ENCODE data around the gene NUDCD2. TPM values are rescaled to one million over a fixed set of nuclear protein-coding genes. Genes with fewer than 3 reads are reported as not detected.

The NUDCD2 gene
- total and polyA plus RNA-seq, 9 of the 15 experiments (the other 6 are each of a cell fraction or from before 2014, with no cell fraction given) = 14.6 to 76.9 (median 32.5) TPM

GRCh38 chr5:163460562-163461171, 765 bp upstream of the NUDCD2 start, which contains the start of gene HMMR (continued):
- TF ChIP-seq SMAD1 (IDR thresholded peaks at IDR 0.05; ENCODE audit: low read depth, low read length, partially characterized antibody) = peak; percentile 67
- TF ChIP-seq YY1 (IDR thresholded peaks at IDR 0.05; ENCODE audit: borderline replicate concordance in 1 of 3, control insufficient read depth in 1 of 3, extremely low read depth in 1 of 3, insufficient read depth in 3 of 3, insufficient read length in 1 of 3, insufficient replicate concordance in 2 of 3, low read depth in 1 of 3, low read length in 2 of 3) = peak in 2 of 3 experiments; percentile 17 to 34
- TF ChIP-seq ZNF239 (CRISPR knock-in tag; IDR thresholded peaks at IDR 0.05) = no peak
- peak; percentile 97 for TF ChIP-seq MYBL2 (IDR thresholded peaks at IDR 0.05; ENCODE audit: low read depth)
- TF ChIP-seq MYBL2 (CRISPR knock-in tag; IDR thresholded peaks at IDR 0.05; ENCODE audit: borderline replicate concordance) = no peak; the same call in 1 of the 2 replicates
- TF ChIP-seq CREBBP (IDR thresholded peaks at IDR 0.05; ENCODE audit: low read depth, low read length) = no peak
- TF ChIP-seq JUND (IDR thresholded peaks at IDR 0.05; ENCODE audit: borderline replicate concordance, low read depth, low read length) = 0 out of 2 replicates have a peak, but pooled peaks have one; percentile 4
- no peak for TF ChIP-seq JUND (tag; IDR thresholded peaks at IDR 0.05; ENCODE audit: borderline replicate concordance, low read depth, low read length)
- TF ChIP-seq TFE3 (CRISPR knock-in tag; IDR thresholded peaks at IDR 0.05) = no peak
- no peak for TF ChIP-seq GTF2B (IDR thresholded peaks at IDR 0.05; ENCODE audit: extremely low read depth, insufficient read length)
- no peak for TF ChIP-seq NFE2L1 (tag; IDR thresholded peaks at IDR 0.05; ENCODE audit: borderline replicate concordance, low read depth)
- no peak for TF ChIP-seq VEZF1 (CRISPR knock-in tag; IDR thresholded peaks at IDR 0.05)
- TF ChIP-seq NKRF (IDR thresholded peaks at IDR 0.05; ENCODE audit: borderline replicate concordance) = peak; percentile 75; the same call in 1 of the 2 replicates
- peak; percentile 22 to 44 for TF ChIP-seq AFF1 (IDR thresholded peaks at IDR 0.05; ENCODE audit: low read depth in 1 of 2, partially characterized antibody in 2 of 2)

All from K562 (cell line).